ENCODE results near the gene RBMS1. TPM values are rescaled to one million over a fixed set of nuclear protein-coding genes. Genes with fewer than 3 reads are reported as not detected.

Gene RBMS1
- total RNA-seq, 3 donors from 2014 or later = 81.3 to 96.2 (median 92.1) TPM

DNA sequence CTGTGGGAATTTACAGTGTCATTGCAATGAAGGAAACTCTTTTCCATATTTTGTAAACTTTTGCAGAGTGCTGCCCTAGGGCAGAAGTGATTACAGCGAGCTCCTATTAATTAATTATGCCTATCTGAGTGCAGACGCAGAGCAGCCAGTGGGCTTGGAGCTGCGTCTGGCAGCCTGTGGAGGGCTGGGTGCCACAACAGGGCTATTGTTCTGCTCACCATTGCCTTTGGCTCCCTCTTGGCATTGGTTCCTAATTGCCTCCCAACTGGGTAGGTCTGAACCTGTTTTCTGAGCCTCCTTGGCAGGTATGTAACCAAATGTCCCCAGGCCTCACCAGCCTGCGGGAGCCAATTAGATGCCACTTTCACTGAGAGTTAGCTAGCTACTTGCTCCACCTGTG lies 267.9 kb downstream of the RBMS1 start:
- Histone ChIP-seq H3K36me3 (no peaks in the 10 kb centered on the region), H3K9me3 (no peaks in the 10 kb centered on the region), H3K27ac (peak overlapping the region; percentile 90 to 97), H3K27me3 (no peaks in the 10 kb centered on the region), H3K4me3 (no peak overlapping the region), H3K4me1 (peaks cover 17 to 73% of the 10 kb centered on the region in 2 donors)
- intact Hi-C loops (cut with DNase I; ENCODE audit: low total_unique reads) = no loop called here
- TF ChIP-seq CTCF (IDR thresholded peaks at IDR 0.05) (no peak), POLR2AphosphoS5 (IDR thresholded peaks at IDR 0.05) (peak in 2 of 3 donors; percentile 40 to 56)
- DNase-seq (ENCODE audit: low spot score in 2 of 2) = peak in 1 of 2 donors; percentile 91

GRCh38 chr2:160224507-160224906 lies 269.1 kb downstream of the RBMS1 start:
- Histone ChIP-seq H3K27me3 (no peaks in the 10 kb centered on the region), H3K9me3 (no peaks in the 10 kb centered on the region), H3K4me1 (peaks cover 17 to 73% of the 10 kb centered on the region in 2 donors), H3K4me3 (no peak overlapping the region), H3K27ac (peak overlapping the region; percentile 90 to 97), H3K36me3 (no peaks in the 10 kb centered on the region)
- intact Hi-C loops (cut with DNase I; ENCODE audit: low total_unique reads) = no loop called here
- no peak for DNase-seq (ENCODE audit: low spot score in 2 of 2)
- TF ChIP-seq CTCF (IDR thresholded peaks at IDR 0.05) = no peak
- no peak for TF ChIP-seq POLR2AphosphoS5 (IDR thresholded peaks at IDR 0.05)
- no peak for TF ChIP-seq POLR2A (IDR thresholded peaks at IDR 0.05)

- H3K4me3 ChIP-seq = no peak overlapping the region
- peak in 1 of 2 donors; percentile 54 for DNase-seq (ENCODE audit: low spot score in 2 of 2)
- no peaks in the 10 kb centered on the region for H3K9me3 ChIP-seq
- TF ChIP-seq POLR2A (IDR thresholded peaks at IDR 0.05) = no peak
- TF ChIP-seq POLR2AphosphoS5 (IDR thresholded peaks at IDR 0.05) = no peak
- TF ChIP-seq CTCF (IDR thresholded peaks at IDR 0.05) = no peak
- peak overlapping the region; percentile 90 to 97 for H3K27ac ChIP-seq
- H3K36me3 ChIP-seq = no peaks in the 10 kb centered on the region
- no peaks in the 10 kb centered on the region for H3K27me3 ChIP-seq
- H3K4me1 ChIP-seq = peaks cover 17 to 73% of the 10 kb centered on the region in 2 donors
- intact Hi-C loops (cut with DNase I; ENCODE audit: low total_unique reads) = no loop called here
Measured at GRCh38 chr2:160224060-160224459, 269.5 kb downstream of the RBMS1 start.

GRCh38 chr2:160223560-160223959 lies 270.0 kb downstream of the RBMS1 start:
- peaks cover 17 to 73% of the 10 kb centered on the region in 2 donors for H3K4me1 ChIP-seq
- no peak for DNase-seq (ENCODE audit: low spot score in 2 of 2)
- no peaks in the 10 kb centered on the region for H3K9me3 ChIP-seq
- no peak for TF ChIP-seq POLR2AphosphoS5 (IDR thresholded peaks at IDR 0.05)
- TF ChIP-seq CTCF (IDR thresholded peaks at IDR 0.05) = no peak
- no peak for TF ChIP-seq POLR2A (IDR thresholded peaks at IDR 0.05)
- no peaks in the 10 kb centered on the region for H3K36me3 ChIP-seq
- intact Hi-C loops (cut with DNase I; ENCODE audit: low total_unique reads) = no loop called here
- H3K27me3 ChIP-seq = no peaks in the 10 kb centered on the region
- H3K27ac ChIP-seq = peak overlapping the region; percentile 90 to 97
- H3K4me3 ChIP-seq = no peak overlapping the region

DNA sequence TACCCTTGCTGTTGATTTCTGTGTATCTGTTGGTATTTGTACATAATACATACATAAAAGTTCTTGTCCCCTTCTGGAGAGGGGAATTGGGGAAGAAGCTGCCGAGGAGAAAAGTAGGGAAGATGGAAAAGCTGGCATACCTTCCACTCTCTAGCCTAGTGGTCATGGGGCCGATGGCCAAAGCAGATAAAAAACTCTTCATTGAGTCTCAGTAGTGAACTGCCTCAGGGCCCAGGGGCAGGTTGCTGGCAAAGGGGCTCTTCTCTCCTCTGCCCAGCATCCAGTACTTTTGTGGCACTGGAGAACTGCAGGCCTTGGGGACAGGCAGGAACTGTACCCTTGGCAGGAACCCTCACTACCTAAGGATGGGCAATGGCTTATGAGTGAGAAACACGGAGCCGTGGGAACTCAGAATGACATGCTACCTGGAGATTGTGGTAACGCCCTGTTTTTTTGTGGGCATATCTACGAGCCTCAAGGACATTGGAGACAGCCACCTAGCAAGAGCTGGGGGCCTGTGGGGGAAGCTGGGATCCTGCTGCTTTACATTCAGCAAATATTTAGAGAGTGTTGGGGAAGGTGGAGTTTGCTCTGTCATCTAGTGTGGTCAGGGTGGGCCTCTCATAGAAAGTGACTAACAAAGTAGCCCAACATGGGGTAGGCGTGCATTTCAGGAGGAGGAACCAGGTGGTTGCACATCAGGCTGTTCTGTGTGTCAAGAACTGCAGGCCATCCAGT lies 270.9 kb downstream of the RBMS1 start:
- Histone ChIP-seq H3K9me3 (no peaks in the 10 kb centered on the region), H3K36me3 (no peaks in the 10 kb centered on the region), H3K4me3 (no peak overlapping the region), H3K4me1 (peaks cover 17 to 64% of the 10 kb centered on the region in 2 donors), H3K27me3 (no peaks in the 10 kb centered on the region), H3K27ac (peak overlapping the region; percentile 90 to 97)
- no peak for TF ChIP-seq CTCF (IDR thresholded peaks at IDR 0.05)
- no peak for TF ChIP-seq POLR2A (IDR thresholded peaks at IDR 0.05)
- TF ChIP-seq POLR2AphosphoS5 (IDR thresholded peaks at IDR 0.05) = no peak
- peak in 1 of 2 donors; percentile 48 for DNase-seq (ENCODE audit: low spot score in 2 of 2)
- intact Hi-C loops (cut with DNase I; ENCODE audit: low total_unique reads) = no loop called here

Measured in breast epithelium (tissue), 4 donors.